HepG2 (cell line): ENCODE data around the gene VPS26A. TPM values are rescaled to one million over a fixed set of nuclear protein-coding genes. Genes with fewer than 3 reads are reported as not detected.

ENCODE experiments used
- ATAC-seq: fragments of 200-7000 bp; cut with Tn5 transposase; 3 replicates; pipeline ENCODE4 v1.9.1; 2020; ENCODE audit warnings: mild to moderate bottlenecking, moderate library complexity
- BruUV-seq: library from RNA; stranded (reverse); fragments of 400-500 nt; replicated peaks from 2 replicates; lab custom pipeline; 2021; lab: Mats Ljungman, UMichigan
- CTCF ChIA-PET: fragments of 300-600 bp; formaldehyde crosslinking; extraction: SDS; loops from one replicate; lab custom pipeline; 2021; ENCODE audit warnings: low total read pairs, inconsistent platforms, low intra/inter-chr PET ratio; lab: Yijun Ruan, JAX
- POLR2A ChIA-PET: fragments of 350-600 bp; sonication (Branson Sonifier 250); formaldehyde crosslinking; loops from one replicate; lab custom pipeline; 2020; ENCODE audit warnings: antibody characterized with exemption, inconsistent platforms; lab: Yijun Ruan, JAX
- DNase-seq: peaks from one replicate; pipeline ENCODE4 v3.0.0-alpha.2; 2015; ENCODE audit warnings: low spot score
- FAIRE-seq: peaks from 3 replicates; lab custom pipeline; 2011; peaks lifted over from hg19 to GRCh38; lab: Jason Lieb, UNC
- H2AFZ ChIP-seq: one replicate; pipeline ENCODE4 v1.6.1; 2011; ENCODE audit warnings: low read length, inconsistent platforms
- H3K27ac ChIP-seq: fragments of 300-600 bp; 3 replicates; pipeline ENCODE4 v1.8.0; 2011; ENCODE audit warnings: mixed run types, mild to moderate bottlenecking, mixed read lengths, low read length, inconsistent platforms; ENCODE audit not compliant: insufficient read depth; ENCODE audit errors: extremely low read length
- H3K27me3 ChIP-seq, 2 experiments: fragments of 200-600 bp in 1 of 2; 2 replicates in 1 of 2; 3 replicates in 1 of 2; pipeline versions ENCODE4 v1.6.0 to v1.8.0; 2011; ENCODE audit warnings: low read length in 2 of 2, mild to moderate bottlenecking in 2 of 2, moderate library complexity in 2 of 2, inconsistent platforms in 1 of 2; ENCODE audit not compliant: insufficient read depth in 2 of 2, control insufficient read depth in 1 of 2
- H3K36me3 ChIP-seq, 2 experiments: fragments of 200-600 bp in 1 of 2; replicated peaks in 1 of 2; 2 replicates in 1 of 2; 3 replicates in 1 of 2; pipeline versions ENCODE4 v1.5.1 to v1.8.0; 2011; ENCODE audit warnings: low read length in 2 of 2, inconsistent platforms in 1 of 2; ENCODE audit not compliant: insufficient read depth in 2 of 2, control insufficient read depth in 1 of 2
- H3K4me1 ChIP-seq: 2 replicates; pipeline ENCODE4 v1.5.1; 2012; ENCODE audit warnings: low read length, inconsistent platforms; ENCODE audit not compliant: insufficient read depth
- H3K4me2 ChIP-seq: 2 replicates; pipeline ENCODE4 v1.6.0; 2011; ENCODE audit warnings: low read depth, low read length, inconsistent platforms
- H3K4me3 ChIP-seq, 3 experiments: fragments of 200-600 bp in 1 of 3; sonication (generic), shearing (Covaris generic) in 1 of 3; replicated peaks in 1 of 3; 2 replicates each; pipeline ENCODE4 v1.5.1; 2011 to 2016; ENCODE audit warnings: low read length in 3 of 3, inconsistent platforms in 2 of 3, low read depth in 2 of 3, mild to moderate bottlenecking in 2 of 3, control low read depth in 1 of 3, mixed read lengths in 1 of 3; ENCODE audit not compliant: insufficient read depth in 1 of 3
- H3K79me2 ChIP-seq: one replicate; pipeline ENCODE4 v1.6.1; 2011; ENCODE audit warnings: low read length, inconsistent platforms; ENCODE audit not compliant: insufficient read depth
- H3K9ac ChIP-seq: 2 replicates; pipeline ENCODE4 v1.6.0; 2011; ENCODE audit warnings: mild to moderate bottlenecking, low read depth, low read length, inconsistent platforms; ENCODE audit not compliant: insufficient read depth
- H3K9me3 ChIP-seq: 2 replicates; pipeline ENCODE4 v1.5.1; 2012; ENCODE audit warnings: mild to moderate bottlenecking, low read length
- H4K20me1 ChIP-seq: 2 replicates; pipeline ENCODE4 v1.6.0; 2011; ENCODE audit warnings: inconsistent platforms, mild to moderate bottlenecking, low read length, moderate library complexity; ENCODE audit not compliant: insufficient read depth
- ZNF605 ChIP-seq: sonication (generic); formaldehyde crosslinking; IDR thresholded peaks from 2 replicates; pipeline ENCODE4 v1.8.0; 2022; ENCODE audit warnings: mild to moderate bottlenecking, missing genetic modification reagents
- ZNF790 ChIP-seq: sonication (generic); formaldehyde crosslinking; IDR thresholded peaks from 2 replicates; pipeline ENCODE4 v1.8.0; 2022; ENCODE audit warnings: missing genetic modification reagents, mild to moderate bottlenecking, borderline replicate concordance
- WGBS: methylation state at CpG from one replicate; pipeline ENCODE4 v1.1.6; 2017; ENCODE audit warnings: low lambda C conversion rate; 5-methylcytosine and 5-hydroxymethylcytosine counted together
- in situ Hi-C: cut with HindIII; loops from 2 replicates; pipeline ENCODE4 v1.10.0; 2017; ENCODE audit warnings: low pct_unique_long_range_greater_than_20kb; ENCODE audit not compliant: extremely low pct_ligation_motif_present
- intact Hi-C: fragments of 100-400 bp; cut with micrococcal nuclease; formaldehyde crosslinking; loops from one replicate; pipeline ENCODE4 v1.10.0; 2022; ENCODE audit not compliant: unreplicated experiment
- polyA plus RNA-seq, 8 experiments: library from polyadenylated mRNA; depleted of rRNA in 3 of 8; stranded (reverse) in 7 of 8; unstranded in 1 of 8; fragments of >200 nt; fragmentation: Illumina TruSeq in 4 of 8; extraction: Trizol in 4 of 8; gene quantifications; 2 replicates each; pipeline versions ENCODE4 v1.2.1 to v1.2.3, GENCODE V29; 2011 to 2016; ENCODE audit warnings: low read depth in 4 of 8, missing spikeins in 1 of 8, mixed read lengths in 1 of 8; ENCODE audit not compliant: insufficient read depth in 1 of 8
- total RNA-seq, 5 experiments: library from RNA; depleted of rRNA; stranded (reverse); fragments of >200 nt; fragmentation: Illumina TruSeq; extraction: Trizol; gene quantifications; 2 replicates each; pipeline ENCODE4 v1.2.3, GENCODE V29; 2016; ENCODE audit warnings: low read depth in 1 of 5
- TF ChIP-seq, protein P1 (sequence below): sonication (generic); formaldehyde crosslinking; IDR thresholded peaks from 2 replicates; pipeline ENCODE4 v1.5.0; 2020; ENCODE audit warnings: missing genetic modification reagents
- TF ChIP-seq, protein P2 (sequence below): sonication (generic); formaldehyde crosslinking; IDR thresholded peaks from 2 replicates; pipeline ENCODE4 v1.5.0; 2020; ENCODE audit warnings: missing genetic modification reagents
- TF ChIP-seq, protein P3 (sequence below): sonication (generic); formaldehyde crosslinking; IDR thresholded peaks from 2 replicates; pipeline ENCODE4 v1.5.1; 2020; ENCODE audit warnings: missing genetic modification reagents, mild to moderate bottlenecking, borderline replicate concordance

The VPS26A gene
- total and polyA plus RNA-seq, 2 of the 13 experiments (the other 11 are each of a cell fraction or from before 2014, with no cell fraction given) = 12.9 to 32.6 TPM

DNA sequence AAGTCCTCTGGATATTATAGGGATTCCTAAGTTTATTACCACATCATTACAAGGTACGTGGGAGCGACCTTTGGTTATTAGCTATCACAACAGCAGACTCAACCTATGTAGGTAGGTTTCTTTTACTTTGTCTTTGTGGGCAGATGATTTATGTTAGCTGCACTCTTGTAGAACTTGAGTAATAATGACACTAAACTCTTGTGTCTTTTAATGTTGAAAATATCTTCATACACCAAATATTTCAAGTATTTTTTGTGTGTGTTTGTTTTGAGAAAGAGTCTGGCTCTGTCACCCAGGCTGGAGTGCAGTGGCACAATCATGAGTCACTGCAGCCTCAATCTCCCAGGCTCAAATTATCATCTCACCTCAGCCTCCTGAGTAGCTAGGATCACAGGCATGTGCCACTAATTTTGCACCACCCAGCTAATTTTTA, 36.8 kb downstream of the VPS26A start:
- ATAC-seq (no peak), DNase-seq (no peak), FAIRE-seq (no peak)
- TF ChIP-seq, protein P1, sequence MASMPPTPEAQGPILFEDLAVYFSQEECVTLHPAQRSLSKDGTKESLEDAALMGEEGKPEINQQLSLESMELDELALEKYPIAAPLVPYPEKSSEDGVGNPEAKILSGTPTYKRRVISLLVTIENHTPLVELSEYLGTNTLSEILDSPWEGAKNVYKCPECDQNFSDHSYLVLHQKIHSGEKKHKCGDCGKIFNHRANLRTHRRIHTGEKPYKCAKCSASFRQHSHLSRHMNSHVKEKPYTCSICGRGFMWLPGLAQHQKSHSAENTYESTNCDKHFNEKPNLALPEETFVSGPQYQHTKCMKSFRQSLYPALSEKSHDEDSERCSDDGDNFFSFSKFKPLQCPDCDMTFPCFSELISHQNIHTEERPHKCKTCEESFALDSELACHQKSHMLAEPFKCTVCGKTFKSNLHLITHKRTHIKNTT = no peak
- TF ChIP-seq, protein P2, sequence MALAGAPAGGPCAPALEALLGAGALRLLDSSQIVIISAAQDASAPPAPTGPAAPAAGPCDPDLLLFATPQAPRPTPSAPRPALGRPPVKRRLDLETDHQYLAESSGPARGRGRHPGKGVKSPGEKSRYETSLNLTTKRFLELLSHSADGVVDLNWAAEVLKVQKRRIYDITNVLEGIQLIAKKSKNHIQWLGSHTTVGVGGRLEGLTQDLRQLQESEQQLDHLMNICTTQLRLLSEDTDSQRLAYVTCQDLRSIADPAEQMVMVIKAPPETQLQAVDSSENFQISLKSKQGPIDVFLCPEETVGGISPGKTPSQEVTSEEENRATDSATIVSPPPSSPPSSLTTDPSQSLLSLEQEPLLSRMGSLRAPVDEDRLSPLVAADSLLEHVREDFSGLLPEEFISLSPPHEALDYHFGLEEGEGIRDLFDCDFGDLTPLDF (CRISPR knock-in tag) = no peak
- TF ChIP-seq ZNF790 (CRISPR knock-in tag) = no peak
- no peak for TF ChIP-seq ZNF605 (CRISPR knock-in tag)
- TF ChIP-seq, protein P3, sequence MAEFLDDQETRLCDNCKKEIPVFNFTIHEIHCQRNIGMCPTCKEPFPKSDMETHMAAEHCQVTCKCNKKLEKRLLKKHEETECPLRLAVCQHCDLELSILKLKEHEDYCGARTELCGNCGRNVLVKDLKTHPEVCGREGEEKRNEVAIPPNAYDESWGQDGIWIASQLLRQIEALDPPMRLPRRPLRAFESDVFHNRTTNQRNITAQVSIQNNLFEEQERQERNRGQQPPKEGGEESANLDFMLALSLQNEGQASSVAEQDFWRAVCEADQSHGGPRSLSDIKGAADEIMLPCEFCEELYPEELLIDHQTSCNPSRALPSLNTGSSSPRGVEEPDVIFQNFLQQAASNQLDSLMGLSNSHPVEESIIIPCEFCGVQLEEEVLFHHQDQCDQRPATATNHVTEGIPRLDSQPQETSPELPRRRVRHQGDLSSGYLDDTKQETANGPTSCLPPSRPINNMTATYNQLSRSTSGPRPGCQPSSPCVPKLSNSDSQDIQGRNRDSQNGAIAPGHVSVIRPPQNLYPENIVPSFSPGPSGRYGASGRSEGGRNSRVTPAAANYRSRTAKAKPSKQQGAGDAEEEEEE (CRISPR knock-in tag) = no peak
- intact Hi-C loops (no loop called here), in situ Hi-C loops (no loop called here)
- H3K27me3 ChIP-seq = no peaks in the 10 kb centered on the region
- H3K4me3 ChIP-seq = no peak overlapping the region
- no peaks in the 10 kb centered on the region for H3K79me2 ChIP-seq
- H3K9me3 ChIP-seq = no peaks in the 10 kb centered on the region
- no peak overlapping the region for H3K9ac ChIP-seq
- H3K36me3 ChIP-seq = peaks cover 3 to 37% of the 10 kb centered on the region in 2 experiments; a peak in 4 of 5 replicates
- no peaks in the 10 kb centered on the region for H4K20me1 ChIP-seq
- H2AFZ ChIP-seq = no peak overlapping the region
- no peaks in the 10 kb centered on the region for H3K4me1 ChIP-seq
- no peak overlapping the region for H3K27ac ChIP-seq
- ChIA-PET POLR2A (no interaction called here), CTCF (no interaction called here)
- BruUV-seq = no TSS peak
- H3K4me2 ChIP-seq = no peak overlapping the region
- 97% methylated on average over 2 of the region's 2 CpGs for WGBS
